GM12878 (cell line): Measurements from ENCODE around the gene APLP1. TPM values are rescaled to one million over a fixed set of nuclear protein-coding genes. Genes with fewer than 3 reads are reported as not detected.

Source experiments
- ATAC-seq: fragments of 200-7000 bp; cut with Tn5 transposase; 3 replicates; pipeline ENCODE4 v1.9.1; 2020; ENCODE audit warnings: mild to moderate bottlenecking, moderate library complexity
- BruUV-seq: library from RNA; stranded (reverse); fragments of 400-500 nt; replicated peaks from 2 replicates; lab custom pipeline; 2021; lab: Mats Ljungman, UMichigan
- CTCF ChIA-PET: fragments of 300-600 bp; sonication (Branson Sonifier 250); formaldehyde crosslinking; extraction: SDS; loops from one replicate; lab custom pipeline; 2021; ENCODE audit warnings: inconsistent platforms; lab: Yijun Ruan, JAX
- POLR2A ChIA-PET: fragments of 350-600 bp; formaldehyde crosslinking; extraction: SDS; loops from one replicate; lab custom pipeline; 2021; ENCODE audit warnings: inconsistent platforms; lab: Charles Lee
- RAD21 ChIA-PET: fragments of 300-600 bp; sonication (Branson Sonifier 250); formaldehyde crosslinking; loops from one replicate; lab custom pipeline; 2023; ENCODE audit warnings: antibody characterized with exemption; ENCODE audit not compliant: unreplicated experiment; lab: Charles Lee
- SMC1A ChIA-PET: fragments of 300-600 bp; sonication (Branson Sonifier 250); formaldehyde crosslinking; loops from one replicate; lab custom pipeline; 2023; ENCODE audit not compliant: unreplicated experiment, uncharacterized antibody; lab: Charles Lee
- DNase-seq: peaks from one replicate; pipeline ENCODE4 v3.0.0-alpha.2; 2011; ENCODE audit warnings: low read depth, low spot score
- FAIRE-seq: peaks from 3 replicates; lab custom pipeline; 2011; peaks lifted over from hg19 to GRCh38; lab: Jason Lieb, UNC
- H2AFZ ChIP-seq: 2 replicates; pipeline ENCODE4 v1.6.0; 2011; ENCODE audit warnings: low read depth, low read length, control low read depth; ENCODE audit not compliant: control insufficient read depth
- H3K27ac ChIP-seq: 2 replicates; pipeline ENCODE4 v1.5.1; 2011; ENCODE audit warnings: control low read depth; ENCODE audit not compliant: control insufficient read depth, insufficient read depth
- H3K27me3 ChIP-seq, 2 experiments: replicated peaks in 1 of 2; 2 replicates each; pipeline versions ENCODE4 v1.6.0 to v1.6.1; 2011; ENCODE audit warnings: low read length in 1 of 2; ENCODE audit not compliant: control insufficient read depth in 2 of 2, insufficient read depth in 2 of 2
- H3K36me3 ChIP-seq, 2 experiments: 2 replicates each; pipeline ENCODE4 v1.5.1; 2011; ENCODE audit warnings: low read length in 1 of 2; ENCODE audit not compliant: control insufficient read depth in 2 of 2, insufficient read depth in 2 of 2
- H3K4me1 ChIP-seq: 2 replicates; pipeline ENCODE4 v1.6.1; 2011; ENCODE audit warnings: mild to moderate bottlenecking, low read length, moderate library complexity, mixed read lengths; ENCODE audit not compliant: control insufficient read depth, insufficient read depth
- H3K4me2 ChIP-seq: 2 replicates; pipeline ENCODE4 v1.6.0; 2011; ENCODE audit warnings: control low read depth; ENCODE audit not compliant: control insufficient read depth, insufficient read depth
- H3K4me3 ChIP-seq: fragments of 200-600 bp; sonication (generic); 2 replicates; pipeline ENCODE4 v1.5.1; 2016
- H3K79me2 ChIP-seq: 2 replicates; pipeline ENCODE4 v1.6.0; 2011; ENCODE audit warnings: low read length; ENCODE audit not compliant: control insufficient read depth, insufficient read depth
- H3K9ac ChIP-seq: 2 replicates; pipeline ENCODE4 v1.8.0; 2011; ENCODE audit warnings: low read length, control low read depth, mixed read lengths; ENCODE audit not compliant: control insufficient read depth, insufficient read depth
- H3K9me3 ChIP-seq: replicated peaks from 3 replicates; pipeline ENCODE4 v1.5.1; 2011; ENCODE audit warnings: mild to moderate bottlenecking, low read length; ENCODE audit not compliant: control insufficient read depth, insufficient read depth
- H4K20me1 ChIP-seq: 2 replicates; pipeline ENCODE4 v1.6.0; 2011; ENCODE audit not compliant: control insufficient read depth, insufficient read depth
- BCL11A ChIP-seq: IDR thresholded peaks from 2 replicates; pipeline ENCODE4 v1.6.1; 2011; ENCODE audit warnings: low read depth, low read length
- CBFB ChIP-seq: IDR thresholded peaks from 2 replicates; pipeline ENCODE4 v1.6.1; 2016; ENCODE audit warnings: antibody characterized with exemption, low read depth
- CHD2 ChIP-seq: IDR thresholded peaks from 2 replicates; pipeline ENCODE4 v1.6.1; 2011; ENCODE audit warnings: low read depth, low read length, improper control_type of control experiment, borderline replicate concordance
- EGR1 ChIP-seq, 2 experiments: IDR thresholded peaks; 1 replicate in 1 of 2; 2 replicates in 1 of 2; pipeline ENCODE4 v1.6.1; 2011 to 2012; ENCODE audit warnings: low read depth in 2 of 2, low read length in 2 of 2, borderline replicate concordance in 1 of 2, mild to moderate bottlenecking in 1 of 2, moderate library complexity in 1 of 2
- ESRRA ChIP-seq: IDR thresholded peaks from 2 replicates; pipeline ENCODE4 v1.6.1; 2012; ENCODE audit warnings: mild to moderate bottlenecking, low read length, improper control_type of control experiment
- FOXK2 ChIP-seq: fragments of 450-650 bp; IDR thresholded peaks from 2 replicates; pipeline ENCODE4 v1.6.1; 2017; ENCODE audit warnings: mild to moderate bottlenecking, moderate library complexity
- JUND ChIP-seq: IDR thresholded peaks from 2 replicates; pipeline ENCODE4 v1.6.1; 2012; ENCODE audit warnings: low read depth, mild to moderate bottlenecking, low read length, improper control_type of control experiment, moderate library complexity
- NR2C1 ChIP-seq: fragments of 450-650 bp; IDR thresholded peaks from 2 replicates; pipeline ENCODE4 v1.6.1; 2017; ENCODE audit warnings: antibody characterized with exemption, mild to moderate bottlenecking, moderate library complexity
- POLR2AphosphoS5 ChIP-seq: IDR thresholded peaks from 2 replicates; pipeline ENCODE4 v1.6.1; 2011; ENCODE audit warnings: mild to moderate bottlenecking, low read length, inconsistent platforms
- RELA ChIP-seq: fragments of 450-650 bp; IDR thresholded peaks from 2 replicates; pipeline ENCODE4 v1.8.0; 2014; ENCODE audit warnings: borderline replicate concordance; ENCODE audit not compliant: partially characterized antibody
- STAT1 ChIP-seq: fragments of 450-650 bp; conservative IDR thresholded peaks from 2 replicates; pipeline ENCODE4 v1.6.1; 2014; ENCODE audit warnings: antibody characterized with exemption, mild to moderate bottlenecking
- ZSCAN29 ChIP-seq: fragments of 450-650 bp; IDR thresholded peaks from 2 replicates; pipeline ENCODE4 v1.6.1; 2017; ENCODE audit warnings: mild to moderate bottlenecking, moderate library complexity
- WGBS: methylation state at CpG from one replicate; pipeline ENCODE4 v1.1.6; 2016; ENCODE audit warnings: low lambda C conversion rate; ENCODE audit not compliant: insufficient replicate concordance, insufficient coverage; ENCODE audit errors: missing lambda C conversion rate; 5-methylcytosine and 5-hydroxymethylcytosine counted together
- in situ Hi-C: fragments of 300-500 bp; cut with MboI; formaldehyde crosslinking; loops from 9 replicates; pipeline ENCODE4 v1.14.3; 2018; ENCODE audit warnings: mixed read lengths
- intact Hi-C: fragments of 100-400 bp; cut with micrococcal nuclease; formaldehyde crosslinking; loops from one replicate; pipeline ENCODE4 v1.14.2; 2022; ENCODE audit not compliant: unreplicated experiment
- polyA plus RNA-seq, 11 experiments: library from polyadenylated mRNA; depleted of rRNA in 4 of 11; unstranded in 6 of 11; stranded (reverse) in 5 of 11; fragments of >200 nt; fragmentation: Nextera tagmentation in 4 of 11; fragmentation: Illumina TruSeq in 1 of 11; extraction: Ambion mirVana in 4 of 11; extraction: Trizol in 1 of 11; gene quantifications; 1 replicate in 1 of 11; 2 replicates in 10 of 11; pipeline versions ENCODE4 v1.2.1 to v1.2.3, GENCODE V29; 2011 to 2016; ENCODE audit warnings: inconsistent platforms in 2 of 11, missing spikeins in 2 of 11, low read depth in 1 of 11
- total RNA-seq, 4 experiments: library from RNA; depleted of rRNA in 3 of 4; stranded (reverse); fragments of >200 nt in 3 of 4; fragmentation: Illumina TruSeq in 1 of 4; extraction: Trizol in 1 of 4; gene quantifications; 2 replicates each; pipeline versions ENCODE4 v1.2.1 to v1.2.3, GENCODE V29; 2013 to 2021
- TF ChIP-seq, protein P1 (sequence below): IDR thresholded peaks from 2 replicates; pipeline ENCODE4 v1.6.1; 2012; ENCODE audit warnings: low read depth, low read length, improper control_type of control experiment
- TF ChIP-seq, protein P2 (sequence below): IDR thresholded peaks from 2 replicates; pipeline ENCODE4 v1.6.1; 2011; ENCODE audit warnings: low read depth, mild to moderate bottlenecking, low read length, moderate library complexity, borderline replicate concordance; ENCODE audit errors: extremely low read depth
- TF ChIP-seq, protein P3 (sequence below): IDR thresholded peaks from 2 replicates; pipeline ENCODE4 v1.6.1; 2012; ENCODE audit warnings: improper control_type of control experiment, low read depth, low read length; ENCODE audit not compliant: insufficient replicate concordance

Gene APLP1
- total and polyA plus RNA-seq, 10 of the 15 experiments (the other 5 are each of a cell fraction or from before 2014, with no cell fraction given): 0.07 to 2.2 (median 0.91) TPM; not detected in 1

DNA sequence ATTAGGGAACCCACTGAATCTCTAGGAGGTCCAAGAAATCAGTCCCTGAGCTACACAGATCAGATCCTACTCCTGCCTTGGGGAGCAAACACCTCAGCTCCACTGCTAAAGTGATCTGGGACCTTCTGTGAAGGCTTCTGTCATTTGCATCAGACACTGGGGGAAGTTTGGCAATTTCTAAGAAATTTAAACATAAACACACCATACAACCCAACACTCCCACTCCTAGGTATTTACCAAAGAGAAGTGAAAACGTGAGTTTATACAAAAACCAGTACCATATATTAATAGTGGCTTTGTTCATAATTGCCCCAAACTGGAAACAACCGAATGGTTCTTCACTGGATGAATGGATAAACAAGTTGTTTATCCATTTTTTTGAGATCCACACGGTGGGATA, 47.1 kb downstream of the APLP1 start:
- Histone ChIP-seq H3K4me2 (no peak overlapping the region; the same call in 1 of the 2 replicates), H3K9me3 (no peaks in the 10 kb centered on the region), H3K4me3 (no peak overlapping the region), H3K4me1 (peaks cover 45% of the 10 kb centered on the region), H4K20me1 (no peaks in the 10 kb centered on the region), H3K9ac (no peak overlapping the region), H3K27me3 (no peaks in the 10 kb centered on the region), H2AFZ (peak overlapping the region; percentile 1; the same call in 1 of the 2 replicates), H3K79me2 (no peaks in the 10 kb centered on the region), H3K27ac (no peak overlapping the region; the same call in 1 of the 2 replicates), H3K36me3 (no peaks in the 10 kb centered on the region)
- POLR2A ChIA-PET: interaction anchor here (0.6 to 5.5 kb wide), 7 partner anchors 9 to 204 kb away, joined by 3 to 48 read pairs (median 6); partner anchors contain the start of gene NFKBID
- intact Hi-C loops: no loop called here
- CTCF ChIA-PET: interaction anchor here (2.5 to 3.8 kb wide), 2 partner anchors 10 to 16 kb away, joined by 10 to 12 read pairs; no protein-coding TSS in a partner anchor
- 4% methylated on average over 3 of the region's 3 CpGs for WGBS
- ATAC-seq (peak; percentile 67), FAIRE-seq (no peak), DNase-seq (no peak)
- SMC1A ChIA-PET: interaction anchor here (0.9 to 7.9 kb wide), 4 partner anchors 10 to 32 kb away, joined by 3 to 68 read pairs (median 8); no protein-coding TSS in a partner anchor
- RAD21 ChIA-PET: interaction anchor here (0.7 to 4.4 kb wide), 4 partner anchors 14 to 203 kb away, joined by 3 to 21 read pairs (median 10); partner anchors contain the start of gene NFKBID
- no TSS peak for BruUV-seq
- in situ Hi-C loops: no loop called here
- TF ChIP-seq CBFB (no peak), EGR1 (IDR thresholded peaks at IDR 0.05; ENCODE audit: borderline replicate concordance in 1 of 2, low read depth in 2 of 2, low read length in 2 of 2) (no peak), JUND (no peak), ZSCAN29 (no peak), STAT1 (no peak), ESRRA (no peak), CHD2 (no peak), NR2C1 (no peak), POLR2AphosphoS5 (peak; percentile 62), FOXK2 (no peak), RELA (no peak), BCL11A (peak; percentile 26; the same call in 1 of the 2 replicates)
- TF ChIP-seq, protein P1, sequence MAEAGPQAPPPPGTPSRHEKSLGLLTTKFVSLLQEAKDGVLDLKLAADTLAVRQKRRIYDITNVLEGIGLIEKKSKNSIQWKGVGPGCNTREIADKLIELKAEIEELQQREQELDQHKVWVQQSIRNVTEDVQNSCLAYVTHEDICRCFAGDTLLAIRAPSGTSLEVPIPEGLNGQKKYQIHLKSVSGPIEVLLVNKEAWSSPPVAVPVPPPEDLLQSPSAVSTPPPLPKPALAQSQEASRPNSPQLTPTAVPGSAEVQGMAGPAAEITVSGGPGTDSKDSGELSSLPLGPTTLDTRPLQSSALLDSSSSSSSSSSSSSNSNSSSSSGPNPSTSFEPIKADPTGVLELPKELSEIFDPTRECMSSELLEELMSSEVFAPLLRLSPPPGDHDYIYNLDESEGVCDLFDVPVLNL: no peak
- TF ChIP-seq, protein P2, sequence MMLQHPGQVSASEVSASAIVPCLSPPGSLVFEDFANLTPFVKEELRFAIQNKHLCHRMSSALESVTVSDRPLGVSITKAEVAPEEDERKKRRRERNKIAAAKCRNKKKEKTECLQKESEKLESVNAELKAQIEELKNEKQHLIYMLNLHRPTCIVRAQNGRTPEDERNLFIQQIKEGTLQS: no peak
- TF ChIP-seq, protein P3, sequence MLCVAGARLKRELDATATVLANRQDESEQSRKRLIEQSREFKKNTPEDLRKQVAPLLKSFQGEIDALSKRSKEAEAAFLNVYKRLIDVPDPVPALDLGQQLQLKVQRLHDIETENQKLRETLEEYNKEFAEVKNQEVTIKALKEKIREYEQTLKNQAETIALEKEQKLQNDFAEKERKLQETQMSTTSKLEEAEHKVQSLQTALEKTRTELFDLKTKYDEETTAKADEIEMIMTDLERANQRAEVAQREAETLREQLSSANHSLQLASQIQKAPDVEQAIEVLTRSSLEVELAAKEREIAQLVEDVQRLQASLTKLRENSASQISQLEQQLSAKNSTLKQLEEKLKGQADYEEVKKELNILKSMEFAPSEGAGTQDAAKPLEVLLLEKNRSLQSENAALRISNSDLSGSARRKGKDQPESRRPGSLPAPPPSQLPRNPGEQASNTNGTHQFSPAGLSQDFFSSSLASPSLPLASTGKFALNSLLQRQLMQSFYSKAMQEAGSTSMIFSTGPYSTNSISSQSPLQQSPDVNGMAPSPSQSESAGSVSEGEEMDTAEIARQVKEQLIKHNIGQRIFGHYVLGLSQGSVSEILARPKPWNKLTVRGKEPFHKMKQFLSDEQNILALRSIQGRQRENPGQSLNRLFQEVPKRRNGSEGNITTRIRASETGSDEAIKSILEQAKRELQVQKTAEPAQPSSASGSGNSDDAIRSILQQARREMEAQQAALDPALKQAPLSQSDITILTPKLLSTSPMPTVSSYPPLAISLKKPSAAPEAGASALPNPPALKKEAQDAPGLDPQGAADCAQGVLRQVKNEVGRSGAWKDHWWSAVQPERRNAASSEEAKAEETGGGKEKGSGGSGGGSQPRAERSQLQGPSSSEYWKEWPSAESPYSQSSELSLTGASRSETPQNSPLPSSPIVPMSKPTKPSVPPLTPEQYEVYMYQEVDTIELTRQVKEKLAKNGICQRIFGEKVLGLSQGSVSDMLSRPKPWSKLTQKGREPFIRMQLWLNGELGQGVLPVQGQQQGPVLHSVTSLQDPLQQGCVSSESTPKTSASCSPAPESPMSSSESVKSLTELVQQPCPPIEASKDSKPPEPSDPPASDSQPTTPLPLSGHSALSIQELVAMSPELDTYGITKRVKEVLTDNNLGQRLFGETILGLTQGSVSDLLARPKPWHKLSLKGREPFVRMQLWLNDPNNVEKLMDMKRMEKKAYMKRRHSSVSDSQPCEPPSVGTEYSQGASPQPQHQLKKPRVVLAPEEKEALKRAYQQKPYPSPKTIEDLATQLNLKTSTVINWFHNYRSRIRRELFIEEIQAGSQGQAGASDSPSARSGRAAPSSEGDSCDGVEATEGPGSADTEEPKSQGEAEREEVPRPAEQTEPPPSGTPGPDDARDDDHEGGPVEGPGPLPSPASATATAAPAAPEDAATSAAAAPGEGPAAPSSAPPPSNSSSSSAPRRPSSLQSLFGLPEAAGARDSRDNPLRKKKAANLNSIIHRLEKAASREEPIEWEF: no peak
